CD4-positive, alpha-beta T cell treated with Interferon gamma for 1 hour (primary cell): ENCODE data around the gene LDLRAD4.

Experiments
- DNase-seq: peaks from one replicate; pipeline ENCODE4 v3.0.0-alpha.2; 2020

The LDLRAD4 gene

GRCh38 chr18:13416208-13416607 lies 197.6 kb downstream of the LDLRAD4 start:
- no peak for DNase-seq

DNA sequence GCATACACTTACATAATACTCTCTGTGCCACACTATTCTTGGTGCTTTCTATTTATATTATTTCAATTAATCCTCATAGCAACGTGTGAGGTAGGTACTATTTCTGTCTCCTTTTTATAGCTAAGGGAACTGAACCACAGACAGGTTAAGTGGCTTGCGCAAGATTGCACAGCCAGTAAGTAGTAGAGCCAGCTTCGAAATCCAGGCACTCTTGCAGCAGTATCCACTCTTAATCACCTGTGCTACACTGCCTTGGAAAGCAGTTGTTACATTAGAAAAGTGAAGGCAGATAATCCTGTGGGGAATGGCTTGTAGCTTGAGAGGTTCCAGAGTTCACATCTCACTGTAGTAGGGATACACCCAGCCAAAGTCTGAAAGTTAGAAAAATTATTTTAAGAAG lies 198.3 kb downstream of the LDLRAD4 start:
- DNase-seq: no peak

GRCh38 chr18:13418013-13418710 lies 199.6 kb downstream of the LDLRAD4 start:
- no peak for DNase-seq

- no peak for DNase-seq
Measured at GRCh38 chr18:13420969-13421686, 202.6 kb downstream of the LDLRAD4 start.

- no peak for DNase-seq
Measured at GRCh38 chr18:13422541-13423147, 204.1 kb downstream of the LDLRAD4 start.

- no peak for DNase-seq
Measured at GRCh38 chr18:13423352-13423751, 204.8 kb downstream of the LDLRAD4 start.

DNA sequence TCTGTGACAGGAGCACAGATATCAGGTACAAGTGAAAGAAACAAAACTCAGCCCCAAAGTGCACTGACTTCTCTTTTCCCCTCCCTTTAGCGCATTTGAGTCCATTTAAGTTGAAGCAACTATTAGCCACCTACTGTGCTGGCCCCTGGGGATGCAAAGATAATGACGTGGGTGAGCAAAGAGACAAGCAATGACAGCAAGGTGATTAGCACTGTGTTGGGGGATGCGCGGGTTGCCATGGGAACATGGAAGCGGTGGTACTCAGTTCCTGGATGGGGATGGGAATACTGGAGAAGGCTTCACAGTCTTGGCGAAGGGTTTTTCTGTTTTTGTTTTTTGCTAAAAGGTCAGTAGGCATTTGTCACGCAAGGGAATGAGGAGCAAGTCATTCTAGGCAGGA lies 205.8 kb downstream of the LDLRAD4 start:
- DNase-seq: no peak

GRCh38 chr18:13425357-13426091 lies 207.0 kb downstream of the LDLRAD4 start:
- DNase-seq: no peak

DNA sequence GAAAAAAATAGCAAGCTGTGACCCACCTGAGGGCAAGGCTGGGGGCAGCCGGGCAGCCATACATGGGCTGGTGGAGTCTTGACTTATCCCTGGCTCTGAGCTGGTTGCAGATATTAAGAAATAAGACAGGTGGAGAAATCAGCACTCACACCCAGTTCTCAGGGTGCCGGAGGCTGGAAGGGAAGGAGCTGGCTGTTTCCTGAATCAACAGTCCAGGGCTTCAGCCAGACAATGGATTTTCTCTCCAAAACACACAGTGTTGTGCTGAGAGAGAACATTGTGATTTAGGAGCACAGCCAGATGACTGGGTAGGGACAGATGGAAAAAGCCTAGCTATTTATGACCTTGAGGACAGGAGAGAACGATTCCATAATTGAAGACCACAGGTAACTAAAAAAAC lies 208.8 kb downstream of the LDLRAD4 start:
- no peak for DNase-seq

DNA sequence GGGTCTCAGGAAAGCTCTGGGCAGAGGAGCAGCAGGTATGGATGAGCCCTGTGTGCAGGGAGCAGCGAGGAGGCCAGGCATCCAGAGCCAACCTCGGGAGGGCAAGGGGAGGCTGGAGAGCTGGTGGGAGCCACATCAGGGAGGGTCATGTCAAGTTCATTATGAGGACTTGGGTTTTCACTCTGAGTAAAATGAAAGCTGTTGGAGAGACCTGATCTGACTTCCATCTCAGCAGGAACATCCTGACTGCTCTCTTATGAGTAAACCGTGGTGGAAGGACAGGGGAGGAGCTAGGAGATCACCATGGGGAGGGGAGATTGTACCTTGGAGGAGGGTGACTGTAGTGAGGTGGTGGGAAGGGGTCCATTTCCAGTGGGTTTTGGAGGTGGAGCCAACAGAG lies 209.8 kb downstream of the LDLRAD4 start:
- no peak for DNase-seq

GRCh38 chr18:13429016-13429415 lies 210.5 kb downstream of the LDLRAD4 start:
- DNase-seq: no peak

GRCh38 chr18:13429884-13430510 lies 211.4 kb downstream of the LDLRAD4 start:
- no peak for DNase-seq

DNA sequence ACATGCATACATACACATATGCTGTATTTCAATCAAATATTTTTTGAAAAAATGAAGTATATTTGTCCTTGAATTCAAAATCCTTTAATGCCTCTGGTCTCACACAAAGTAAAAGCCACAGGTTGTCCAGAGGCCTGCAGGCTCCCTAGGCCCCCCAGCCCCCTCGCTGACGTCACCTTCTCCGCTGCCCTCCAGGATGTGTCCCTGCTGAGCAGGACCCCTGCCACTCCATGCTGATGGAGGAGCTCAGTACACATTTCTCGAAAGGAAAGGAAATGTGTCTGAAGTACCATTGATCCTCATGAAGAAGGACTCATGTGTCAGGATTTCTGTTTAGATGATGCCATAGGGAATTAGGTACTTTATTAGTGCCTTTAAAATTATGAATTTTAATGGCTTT lies 212.1 kb downstream of the LDLRAD4 start:
- DNase-seq: no peak

DNA sequence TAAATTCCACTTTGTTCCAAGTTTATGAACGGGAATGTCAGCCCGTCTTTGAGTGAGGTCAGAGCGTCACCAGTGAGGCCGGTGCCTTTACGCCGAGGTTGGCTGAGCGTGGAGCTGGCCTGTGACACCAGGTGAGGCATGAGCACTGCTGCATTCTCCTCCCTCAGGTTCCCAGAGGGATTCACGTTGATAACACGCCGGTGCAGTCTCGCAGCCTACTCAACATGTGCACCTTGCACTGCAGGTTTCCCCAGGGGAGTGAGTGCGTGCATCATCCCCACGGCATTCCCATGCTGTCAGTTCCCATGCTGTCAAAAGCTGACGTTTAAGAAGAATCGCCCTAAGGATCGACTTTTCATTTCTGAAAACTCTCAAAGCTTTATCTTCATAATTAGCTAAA lies 213.3 kb downstream of the LDLRAD4 start:
- DNase-seq: no peak

DNA sequence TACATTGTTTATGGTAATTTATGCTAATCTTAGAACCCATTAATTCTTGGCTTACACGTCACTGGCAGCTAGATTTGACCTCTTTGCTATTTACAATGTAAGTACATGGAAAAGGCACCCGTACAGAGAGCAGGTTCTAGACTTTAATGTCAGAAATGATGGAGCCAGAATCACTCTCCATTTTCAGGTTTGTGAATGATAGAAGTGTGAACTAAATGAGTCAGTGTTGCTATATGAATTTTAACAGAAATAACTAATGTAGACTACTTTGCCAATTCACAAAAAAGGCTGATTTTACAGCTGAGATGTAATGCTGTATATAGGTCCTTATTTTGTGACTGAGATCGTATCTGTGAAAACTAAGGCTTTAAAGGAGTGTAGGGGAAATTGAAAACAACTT lies 214.6 kb downstream of the LDLRAD4 start:
- DNase-seq: no peak

DNA sequence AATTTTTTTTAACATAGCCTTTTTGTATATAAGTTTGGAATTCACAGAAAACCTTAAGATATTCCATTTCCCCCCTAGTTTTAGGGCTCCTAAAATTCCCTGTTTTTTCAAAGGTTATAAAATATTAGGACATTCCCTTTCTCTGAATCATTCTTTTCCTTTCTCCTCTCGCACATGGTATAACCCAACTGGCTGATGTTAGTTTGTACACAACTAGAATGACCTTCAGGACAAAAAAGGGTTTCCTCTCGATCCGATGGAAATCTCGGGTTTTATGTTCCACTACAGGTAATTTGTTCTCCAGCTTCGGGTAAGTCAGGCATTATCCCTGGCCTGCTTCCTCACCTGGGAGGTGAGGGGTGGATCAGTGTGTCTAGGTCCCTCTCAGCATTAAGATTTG lies 215.1 kb downstream of the LDLRAD4 start:
- no peak for DNase-seq

DNA sequence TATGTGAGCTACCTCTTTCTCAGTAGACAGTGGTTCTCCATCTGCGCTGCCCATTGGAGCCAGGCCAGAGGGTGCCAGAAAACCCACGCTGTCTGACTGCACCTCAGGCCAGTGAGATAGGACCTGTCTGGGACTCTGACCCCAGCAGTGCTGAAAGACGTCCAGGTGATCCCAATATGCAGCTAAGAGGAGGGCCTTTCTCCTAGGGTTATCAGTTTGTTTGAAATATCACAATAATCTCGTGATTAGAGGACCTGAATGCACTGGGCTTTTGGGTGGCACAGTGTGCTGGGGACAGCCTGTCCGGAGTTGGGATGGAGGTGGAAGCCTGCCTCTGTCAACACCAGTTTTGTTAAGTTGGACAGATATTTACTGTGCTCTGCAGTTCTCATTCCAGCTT lies 216.3 kb downstream of the LDLRAD4 start:
- DNase-seq: no peak

GRCh38 chr18:13435586-13436333 lies 217.2 kb downstream of the LDLRAD4 start:
- no peak for DNase-seq

DNA sequence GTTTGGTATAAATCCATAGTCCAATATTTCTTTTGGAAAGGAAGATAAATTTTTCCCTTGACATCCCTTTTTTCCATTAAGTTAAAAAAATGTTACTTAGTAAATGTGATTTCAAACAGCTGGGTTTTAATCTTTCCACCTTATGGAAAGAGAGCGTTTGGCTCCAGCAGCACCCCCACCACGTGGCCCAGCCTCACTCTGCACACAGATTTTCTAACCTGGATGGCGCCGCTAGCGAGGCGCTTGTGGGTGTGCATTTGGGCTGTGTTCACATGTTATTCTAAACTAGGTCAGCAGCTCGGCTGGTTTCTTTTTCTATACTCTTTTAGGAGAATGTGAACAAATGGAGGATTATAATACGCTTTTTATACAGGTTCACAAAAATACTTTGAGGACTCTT lies 218.0 kb downstream of the LDLRAD4 start:
- peak; percentile 11 for DNase-seq

GRCh38 chr18:13437034-13437433 lies 218.5 kb downstream of the LDLRAD4 start:
- DNase-seq: no peak

GRCh38 chr18:13437796-13438506 lies 219.4 kb downstream of the LDLRAD4 start:
- DNase-seq: peak; percentile 49
